NT2/D1 (cell line): Measurements from ENCODE around the gene MAD1L1.

Experiments used
- SUZ12 ChIP-seq: IDR thresholded peaks from 2 replicates; pipeline ENCODE4 v1.6.1; 2011; ENCODE audit not compliant: insufficient read length, insufficient read depth; ENCODE audit errors: extremely low read depth
- YY1 ChIP-seq: IDR thresholded peaks from 2 replicates; pipeline ENCODE4 v1.6.1; 2011; ENCODE audit not compliant: insufficient read length, insufficient read depth

DNA sequence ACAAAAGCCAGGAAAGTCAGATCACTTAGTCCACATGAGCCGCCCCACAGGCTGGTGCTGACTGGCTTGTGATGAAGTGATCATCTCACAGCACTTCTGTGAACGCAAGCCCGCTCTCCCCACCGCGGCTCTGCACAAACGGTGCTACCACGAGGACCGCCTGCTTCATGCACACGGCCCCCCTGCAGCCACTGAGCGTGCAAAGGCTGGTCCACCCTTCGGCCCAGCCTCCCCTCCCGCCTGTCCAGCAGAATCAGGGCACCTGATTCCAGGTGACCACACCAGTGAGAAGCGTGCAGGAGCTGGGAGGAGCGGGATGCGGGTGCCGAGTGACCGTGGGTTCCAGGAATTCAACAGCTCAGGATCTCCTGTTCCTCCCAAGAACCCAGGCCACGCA lies 32.2 kb downstream of the MAD1L1 start:
- TF ChIP-seq YY1 (no peak), SUZ12 (no peak)
